CD4-positive, CD25-positive, alpha-beta regulatory T cell (primary cell): ENCODE data around the gene MTA1. TPM values are rescaled to one million over a fixed set of nuclear protein-coding genes. Genes with fewer than 3 reads are reported as not detected.
A peak's percentile ranks its signal among the peaks of the same experiment; 100 is the strongest.

Experiments
- ATAC-seq, 2 donors: fragments of 150-1000 bp; cut with Tn5 transposase; one replicate each; pipeline ENCODE4 v1.10.0; 2021; ENCODE audit warnings: low read depth in 2 of 2, moderate number of reproducible peaks in 2 of 2, moderate library complexity in 1 of 2
- DNase-seq, 3 donors: peaks; one replicate each; pipeline versions ENCODE4 v3.0.0 to v3.0.0-alpha.2; 2012 to 2022; ENCODE audit warnings: mixed read lengths in 1 of 3
- H3K27ac ChIP-seq: one replicate; pipeline ENCODE4 v1.7.0; 2013; ENCODE audit warnings: mild to moderate bottlenecking, low read length; ENCODE audit not compliant: insufficient read depth, poor library complexity, severe bottlenecking
- H3K27me3 ChIP-seq: one replicate; pipeline ENCODE4 v1.7.0; 2013; ENCODE audit warnings: low read length; ENCODE audit not compliant: control insufficient read depth, insufficient read depth
- H3K36me3 ChIP-seq: one replicate; pipeline ENCODE4 v1.7.0; 2013; ENCODE audit warnings: mild to moderate bottlenecking, low read length, moderate library complexity; ENCODE audit not compliant: control insufficient read depth, insufficient read depth
- H3K4me1 ChIP-seq: 2 replicates; pipeline ENCODE4 v1.7.0; 2013; ENCODE audit warnings: mild to moderate bottlenecking, low read length; ENCODE audit not compliant: insufficient read depth, control insufficient read depth, poor library complexity, severe bottlenecking
- H3K4me3 ChIP-seq: one replicate; pipeline ENCODE4 v1.7.0; 2013; ENCODE audit warnings: low read depth, mild to moderate bottlenecking, low read length, moderate library complexity
- H3K9me3 ChIP-seq, 2 experiments: 1 replicate in 1 of 2; 2 replicates in 1 of 2; pipeline ENCODE4 v1.7.0; 2013; ENCODE audit warnings: low read length in 2 of 2, mild to moderate bottlenecking in 1 of 2, moderate library complexity in 1 of 2; ENCODE audit not compliant: control insufficient read depth in 2 of 2
- H3K27ac Mint-ChIP-seq, 3 donors: one replicate each; pipeline ENCODE4 v1.8.0; 2020 to 2022; ENCODE audit warnings: mild to moderate bottlenecking in 3 of 3, mixed read lengths in 3 of 3, moderate library complexity in 2 of 3
- H3K27me3 Mint-ChIP-seq: one replicate; pipeline ENCODE4 v1.8.0; 2022; ENCODE audit warnings: mild to moderate bottlenecking, mixed read lengths
- H3K36me3 Mint-ChIP-seq: one replicate; pipeline ENCODE4 v1.8.0; 2020; ENCODE audit warnings: mixed read lengths
- H3K4me1 Mint-ChIP-seq, 4 donors: one replicate each; pipeline ENCODE4 v1.8.0; 2020 to 2022; ENCODE audit warnings: mixed read lengths in 4 of 4, mild to moderate bottlenecking in 1 of 4
- H3K4me3 Mint-ChIP-seq, 4 donors: one replicate each; pipeline ENCODE4 v1.8.0; 2020 to 2022; ENCODE audit warnings: mild to moderate bottlenecking in 4 of 4, mixed read lengths in 4 of 4, moderate library complexity in 3 of 4
- H3K9me3 Mint-ChIP-seq, 7 donors: one replicate each; pipeline ENCODE4 v1.8.0; 2020 to 2022; ENCODE audit warnings: mixed read lengths in 7 of 7, mild to moderate bottlenecking in 3 of 7, moderate library complexity in 2 of 7
- polyA plus RNA-seq, 4 donors: library from polyadenylated mRNA; unstranded; fragments of 300-500 nt; fragmentation: Illumina TruSeq; gene quantifications; one replicate each; pipeline ENCODE4 v1.2.3, GENCODE V29; 2021
- total RNA-seq: library from RNA; stranded (reverse); gene quantifications from one replicate; pipeline ENCODE4 v1.2.3, GENCODE V29; 2022

The MTA1 gene
- total and polyA plus RNA-seq, 5 donors from 2014 or later: 2.5 to 123 (median 3.1) TPM

DNA sequence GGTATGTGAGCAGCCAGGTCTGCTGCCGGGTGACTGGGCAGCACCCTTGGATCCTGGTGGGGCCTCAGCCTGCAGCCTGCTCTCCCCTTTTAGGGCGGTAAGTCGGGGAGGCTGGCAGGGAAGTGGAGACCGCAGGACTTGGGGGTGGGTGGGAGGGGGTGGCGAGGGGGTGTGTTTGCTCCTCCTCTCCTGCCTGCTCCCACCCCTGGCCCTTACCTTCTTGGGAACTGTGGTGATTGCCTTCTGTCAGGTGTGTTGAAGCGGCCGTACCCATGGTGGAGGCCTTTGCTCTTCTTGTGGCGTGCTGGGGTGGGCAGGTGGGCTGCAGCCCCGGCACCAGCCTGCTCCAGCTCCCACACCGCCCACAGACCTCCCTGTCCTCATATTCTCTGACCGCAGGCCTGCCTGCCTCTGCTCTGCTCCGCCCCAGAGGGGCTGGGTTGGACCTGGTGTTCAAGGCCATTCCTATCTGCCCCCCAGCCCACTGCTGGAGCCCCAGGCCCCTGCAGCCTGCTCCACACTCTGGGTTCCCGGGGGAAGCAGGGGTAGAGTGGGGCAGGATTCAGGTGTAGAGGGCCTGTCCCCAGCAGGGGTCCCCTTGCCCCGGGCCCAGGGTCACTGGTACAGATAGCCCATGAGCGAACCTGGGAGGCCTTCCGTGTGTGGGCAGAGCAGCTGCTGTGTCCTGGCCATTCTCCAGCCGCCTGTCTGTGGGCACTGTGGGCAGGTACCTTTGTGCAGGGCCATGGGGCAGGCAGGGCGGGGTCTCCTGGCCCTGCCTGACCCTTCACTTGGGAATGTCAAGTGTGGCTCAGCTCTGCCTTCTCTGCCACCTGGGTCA is 76.6 kb downstream of the MTA1 start:
- H3K4me3 Mint-ChIP-seq: no peak overlapping the region
- ATAC-seq: no peak

DNA sequence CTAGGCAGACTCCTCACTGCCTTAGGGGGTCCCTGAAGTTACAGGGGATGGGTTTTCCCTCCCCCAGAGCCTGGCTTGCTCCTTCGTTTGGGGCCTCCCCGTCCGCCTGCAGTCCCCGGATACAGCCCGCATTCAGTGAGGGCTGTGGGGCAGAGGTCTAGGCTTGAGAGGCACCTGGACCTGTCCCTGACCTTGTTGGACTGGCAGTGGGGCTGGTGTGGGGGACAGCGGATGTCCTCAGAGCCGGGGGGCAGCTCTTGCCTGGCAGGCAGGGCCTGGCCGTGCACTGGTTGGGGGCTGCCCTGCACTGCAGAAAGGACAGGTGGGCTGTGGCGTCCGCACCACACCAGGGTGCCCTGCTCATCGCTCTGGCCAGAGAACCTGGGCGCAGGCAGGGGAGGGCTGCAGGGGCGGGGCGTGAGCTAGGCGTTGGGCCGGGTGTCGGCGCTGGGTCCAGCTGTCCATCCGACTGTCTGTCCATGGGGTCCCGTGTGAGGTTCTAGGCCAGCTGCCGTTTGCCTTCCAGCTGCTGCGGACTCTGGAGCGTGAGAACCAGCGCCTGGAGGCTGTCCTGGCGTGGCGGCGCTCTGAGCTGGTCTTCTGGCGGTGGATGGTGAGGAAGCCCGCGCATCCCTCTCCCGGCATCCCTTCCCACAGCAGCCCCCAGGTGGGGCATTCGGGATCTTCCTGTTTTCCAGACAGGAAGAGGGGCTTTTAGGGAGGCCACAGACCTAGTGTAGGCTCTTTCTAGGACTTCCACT is 77.4 kb downstream of the MTA1 start:
- H3K9me3 Mint-ChIP-seq: no peaks in the 10 kb centered on the region

More for the DNA sequence above, 76.6 kb downstream of the MTA1 start:
- Histone ChIP-seq H3K27ac (no peak overlapping the region), H3K4me1 (peaks cover 11% of the 10 kb centered on the region), H3K9me3 (no peaks in the 10 kb centered on the region), H3K36me3 (no peaks in the 10 kb centered on the region), H3K4me3 (no peak overlapping the region), H3K27me3 (no peaks in the 10 kb centered on the region)
- H3K27ac Mint-ChIP-seq: no peak overlapping the region
- H3K9me3 Mint-ChIP-seq: no peaks in the 10 kb centered on the region
- H3K27me3 Mint-ChIP-seq: peaks cover 9% of the 10 kb centered on the region
- DNase-seq: no peak
- peaks cover 0 to 12% (median 0%) of the 10 kb centered on the region in 4 donors for H3K4me1 Mint-ChIP-seq
- no peaks in the 10 kb centered on the region for H3K36me3 Mint-ChIP-seq

GRCh38 chr14:105497671-105498429 is 78.2 kb downstream of the MTA1 start:
- no peaks in the 10 kb centered on the region for H3K36me3 Mint-ChIP-seq
- peak overlapping the region in 1 of 4 donors; percentile 38 for H3K4me3 Mint-ChIP-seq
- H3K27ac Mint-ChIP-seq: no peak overlapping the region
- Histone ChIP-seq H3K9me3 (no peaks in the 10 kb centered on the region), H3K4me1 (no peaks in the 10 kb centered on the region), H3K4me3 (no peak overlapping the region), H3K27ac (no peak overlapping the region), H3K27me3 (no peaks in the 10 kb centered on the region), H3K36me3 (no peaks in the 10 kb centered on the region)
- ATAC-seq (no peak), DNase-seq (peak in 1 of 3 donors; percentile 3)
- H3K9me3 Mint-ChIP-seq: no peaks in the 10 kb centered on the region
- H3K27me3 Mint-ChIP-seq: peaks cover 4% of the 10 kb centered on the region
- peaks cover 0 to 5% (median 0%) of the 10 kb centered on the region in 4 donors for H3K4me1 Mint-ChIP-seq

More for the DNA sequence above, 77.4 kb downstream of the MTA1 start:
- peaks cover 4% of the 10 kb centered on the region for H3K27me3 Mint-ChIP-seq
- no peaks in the 10 kb centered on the region for H3K27me3 ChIP-seq
- peak in 1 of 3 donors; percentile 6 for DNase-seq
- H3K36me3 Mint-ChIP-seq: no peaks in the 10 kb centered on the region
- no peak overlapping the region for H3K27ac ChIP-seq
- no peak overlapping the region for H3K4me3 Mint-ChIP-seq
- H3K4me1 Mint-ChIP-seq: peaks cover 0 to 7% (median 0%) of the 10 kb centered on the region in 4 donors
- no peaks in the 10 kb centered on the region for H3K9me3 ChIP-seq
- no peak for ATAC-seq
- H3K27ac Mint-ChIP-seq: no peak overlapping the region
- no peaks in the 10 kb centered on the region for H3K36me3 ChIP-seq
- no peak overlapping the region for H3K4me3 ChIP-seq
- peaks cover 4% of the 10 kb centered on the region for H3K4me1 ChIP-seq

- Mint-ChIP-seq H3K36me3 (no peaks in the 10 kb centered on the region), H3K9me3 (no peaks in the 10 kb centered on the region), H3K4me3 (peak overlapping the region in 1 of 4 donors; percentile 68), H3K27ac (no peak overlapping the region), H3K27me3 (peaks cover 4% of the 10 kb centered on the region), H3K4me1 (no peaks in the 10 kb centered on the region)
- Histone ChIP-seq H3K4me1 (no peaks in the 10 kb centered on the region), H3K36me3 (no peaks in the 10 kb centered on the region), H3K4me3 (no peak overlapping the region), H3K9me3 (no peaks in the 10 kb centered on the region), H3K27me3 (no peaks in the 10 kb centered on the region), H3K27ac (no peak overlapping the region)
- DNase-seq (peak in 1 of 3 donors; percentile 1), ATAC-seq (no peak)
Observed at GRCh38 chr14:105498430-105499255, 79.0 kb downstream of the MTA1 start.

GRCh38 chr14:105499256-105500035 is 79.8 kb downstream of the MTA1 start:
- Mint-ChIP-seq H3K36me3 (no peaks in the 10 kb centered on the region), H3K9me3 (no peaks in the 10 kb centered on the region), H3K27me3 (peaks cover 4% of the 10 kb centered on the region), H3K4me3 (no peak overlapping the region), H3K4me1 (no peaks in the 10 kb centered on the region), H3K27ac (no peak overlapping the region)
- H3K27ac ChIP-seq: no peak overlapping the region
- no peaks in the 10 kb centered on the region for H3K36me3 ChIP-seq
- H3K27me3 ChIP-seq: no peaks in the 10 kb centered on the region
- H3K9me3 ChIP-seq: no peaks in the 10 kb centered on the region
- H3K4me1 ChIP-seq: no peaks in the 10 kb centered on the region
- ATAC-seq (no peak), DNase-seq (no peak)
- no peak overlapping the region for H3K4me3 ChIP-seq

DNA sequence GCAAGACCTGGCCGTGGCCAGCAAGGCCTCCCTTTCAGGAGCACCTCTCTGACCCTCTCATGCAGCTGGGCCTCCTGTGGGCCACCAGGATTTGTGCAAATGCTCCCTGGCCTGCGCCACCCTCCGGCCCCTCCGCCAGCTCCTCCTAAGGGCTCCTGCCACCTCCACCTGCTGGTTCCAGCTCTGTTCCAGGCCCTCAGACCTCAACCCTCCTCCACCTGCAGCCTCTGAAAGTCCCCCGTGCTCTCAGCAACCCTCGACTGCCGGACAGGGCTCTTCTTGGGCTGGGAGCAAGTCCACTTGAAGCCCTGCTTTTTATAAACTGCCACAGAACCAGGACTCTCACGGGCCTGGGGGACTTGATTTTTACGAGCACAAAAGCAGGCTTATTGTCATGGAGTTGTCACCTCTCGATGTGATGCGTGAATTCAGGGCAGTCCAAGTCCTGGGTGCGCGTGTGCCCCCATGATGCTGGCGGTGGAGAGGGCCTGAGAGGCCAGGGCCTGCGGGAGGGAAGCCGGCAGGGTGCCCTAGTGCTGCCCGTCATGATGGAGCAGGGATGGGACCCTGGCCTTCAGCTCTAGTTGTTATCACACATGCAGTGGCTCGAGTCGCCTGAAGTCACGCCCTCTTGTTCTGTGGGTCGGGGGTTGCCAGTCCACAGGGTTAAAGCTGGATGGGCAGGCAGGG is 80.6 kb downstream of the MTA1 start:
- H3K4me3 Mint-ChIP-seq: peak overlapping the region in 1 of 4 donors; percentile 27
- H3K36me3 Mint-ChIP-seq: no peaks in the 10 kb centered on the region
- H3K27ac Mint-ChIP-seq: no peak overlapping the region
- no peak overlapping the region for H3K4me3 ChIP-seq
- no peaks in the 10 kb centered on the region for H3K36me3 ChIP-seq
- no peaks in the 10 kb centered on the region for H3K27me3 ChIP-seq
- no peaks in the 10 kb centered on the region for H3K9me3 ChIP-seq
- ATAC-seq (no peak), DNase-seq (no peak)
- H3K4me1 ChIP-seq: no peaks in the 10 kb centered on the region
- H3K27me3 Mint-ChIP-seq: peaks cover 4% of the 10 kb centered on the region
- H3K9me3 Mint-ChIP-seq: peaks cover 0 to 2% (median 0%) of the 10 kb centered on the region in 7 donors
- no peaks in the 10 kb centered on the region for H3K4me1 Mint-ChIP-seq
- H3K27ac ChIP-seq: no peak overlapping the region
